ENCODE data around the gene HOXA7.

The HOXA7 gene

DNA sequence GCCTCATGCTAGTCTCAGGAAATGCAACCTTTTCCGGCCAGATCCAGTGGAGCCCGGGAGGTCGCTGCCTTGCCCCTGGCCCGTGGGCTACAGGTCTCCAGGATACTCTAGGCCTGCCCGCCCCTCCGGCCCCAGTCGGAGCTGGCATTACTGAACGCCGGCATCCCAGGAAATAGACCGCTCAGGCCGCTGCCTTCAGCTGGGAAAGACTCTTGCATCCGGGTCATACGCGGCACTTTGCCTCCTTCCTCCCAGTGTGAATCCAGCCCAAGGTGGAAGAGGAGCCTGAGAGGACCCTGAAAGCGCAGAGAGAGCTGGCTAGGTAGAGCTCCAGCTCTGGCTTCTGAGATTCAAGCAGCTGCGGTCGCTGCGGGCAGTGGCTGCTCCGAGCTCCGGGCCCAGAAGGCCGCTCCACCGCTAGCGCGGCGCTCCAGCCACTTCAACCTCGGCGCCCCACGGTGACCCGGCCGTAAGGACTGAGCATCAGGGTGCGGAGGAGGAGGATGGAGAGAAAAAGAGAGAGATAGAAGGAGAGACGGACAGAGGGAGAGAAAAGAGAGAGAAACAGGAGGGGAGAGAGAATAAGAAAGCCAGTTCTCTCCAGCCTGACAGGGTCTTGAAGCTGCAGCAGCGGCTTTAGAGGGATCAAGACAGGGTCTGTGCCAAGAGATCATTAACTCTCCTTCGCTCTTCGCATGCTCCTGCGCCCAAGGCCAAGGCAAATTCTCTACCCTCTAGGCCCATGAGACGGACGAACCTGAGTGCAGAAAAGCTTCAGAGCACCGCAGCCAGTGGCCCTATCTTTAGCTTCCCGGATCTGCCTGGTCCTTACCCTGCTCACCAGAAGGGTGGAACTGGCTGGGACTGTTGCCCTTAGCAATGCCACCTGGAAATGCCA is 19.4 kb upstream of the HOXA7 start:
- H3K4me3 ChIP-seq: no peak overlapping the region
- no peak overlapping the region for H3K27ac ChIP-seq
- TF ChIP-seq, protein P1, sequence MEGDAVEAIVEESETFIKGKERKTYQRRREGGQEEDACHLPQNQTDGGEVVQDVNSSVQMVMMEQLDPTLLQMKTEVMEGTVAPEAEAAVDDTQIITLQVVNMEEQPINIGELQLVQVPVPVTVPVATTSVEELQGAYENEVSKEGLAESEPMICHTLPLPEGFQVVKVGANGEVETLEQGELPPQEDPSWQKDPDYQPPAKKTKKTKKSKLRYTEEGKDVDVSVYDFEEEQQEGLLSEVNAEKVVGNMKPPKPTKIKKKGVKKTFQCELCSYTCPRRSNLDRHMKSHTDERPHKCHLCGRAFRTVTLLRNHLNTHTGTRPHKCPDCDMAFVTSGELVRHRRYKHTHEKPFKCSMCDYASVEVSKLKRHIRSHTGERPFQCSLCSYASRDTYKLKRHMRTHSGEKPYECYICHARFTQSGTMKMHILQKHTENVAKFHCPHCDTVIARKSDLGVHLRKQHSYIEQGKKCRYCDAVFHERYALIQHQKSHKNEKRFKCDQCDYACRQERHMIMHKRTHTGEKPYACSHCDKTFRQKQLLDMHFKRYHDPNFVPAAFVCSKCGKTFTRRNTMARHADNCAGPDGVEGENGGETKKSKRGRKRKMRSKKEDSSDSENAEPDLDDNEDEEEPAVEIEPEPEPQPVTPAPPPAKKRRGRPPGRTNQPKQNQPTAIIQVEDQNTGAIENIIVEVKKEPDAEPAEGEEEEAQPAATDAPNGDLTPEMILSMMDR (IDR thresholded peaks at IDR 0.05): no peak
- DNase-seq (ENCODE audit: low spot score): no peak

DNA sequence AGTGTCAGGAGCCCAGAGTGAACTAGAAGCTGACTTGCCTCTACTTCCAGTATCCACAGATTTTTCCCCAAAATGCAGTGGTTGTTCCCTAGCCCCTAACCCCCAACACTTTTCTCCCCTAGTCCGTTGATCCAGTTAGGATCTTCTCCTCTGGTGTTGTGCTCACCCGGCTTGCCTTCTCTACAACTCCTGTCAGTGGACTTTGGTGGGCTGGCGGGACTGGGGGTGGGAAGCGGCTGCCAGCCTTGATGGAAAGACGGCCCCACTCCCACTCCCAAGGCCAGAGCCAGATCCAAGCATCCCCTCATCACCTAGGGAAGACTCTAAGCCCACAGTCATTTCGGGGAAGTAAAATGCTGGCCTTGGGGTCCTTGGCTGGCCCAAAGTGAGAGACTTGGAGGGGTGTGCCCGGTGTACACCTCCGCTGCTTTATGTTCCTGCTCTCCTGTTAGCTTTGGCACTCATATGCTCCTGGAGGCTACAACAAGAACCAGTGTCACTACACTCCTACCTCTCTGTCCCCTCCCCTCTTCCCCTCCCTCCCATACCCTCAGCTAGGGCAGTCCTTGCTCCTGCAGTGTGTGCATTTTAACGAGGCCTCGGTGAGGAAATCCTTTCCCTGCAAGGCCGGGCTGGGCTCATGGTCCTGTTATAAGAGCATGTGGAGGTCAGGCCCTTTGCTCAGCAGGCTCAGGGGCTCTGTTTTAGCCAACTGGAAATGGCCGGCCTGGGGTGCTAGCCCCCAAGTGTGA is 18.6 kb upstream of the HOXA7 start:
- DNase-seq (ENCODE audit: low spot score): no peak
- Histone ChIP-seq H3K27ac (no peak overlapping the region), H3K4me3 (no peak overlapping the region)
- TF ChIP-seq, protein P1 (IDR thresholded peaks at IDR 0.05): no peak

GRCh38 chr7:27173956-27174873 is 17.7 kb upstream of the HOXA7 start, which contains the start of gene HOXA10:
HOXA10 (minus strand) TSS chr7:27174320; CDS start chr7:27174306, 14 bp downstream.
- TF ChIP-seq, protein P1 (IDR thresholded peaks at IDR 0.05): no peak
- peak within 1 kb of the TSS; percentile 76 for H3K4me3 ChIP-seq
- no peak for DNase-seq (ENCODE audit: low spot score)
- H3K27ac ChIP-seq: no peak within 1 kb of the TSS

DNA sequence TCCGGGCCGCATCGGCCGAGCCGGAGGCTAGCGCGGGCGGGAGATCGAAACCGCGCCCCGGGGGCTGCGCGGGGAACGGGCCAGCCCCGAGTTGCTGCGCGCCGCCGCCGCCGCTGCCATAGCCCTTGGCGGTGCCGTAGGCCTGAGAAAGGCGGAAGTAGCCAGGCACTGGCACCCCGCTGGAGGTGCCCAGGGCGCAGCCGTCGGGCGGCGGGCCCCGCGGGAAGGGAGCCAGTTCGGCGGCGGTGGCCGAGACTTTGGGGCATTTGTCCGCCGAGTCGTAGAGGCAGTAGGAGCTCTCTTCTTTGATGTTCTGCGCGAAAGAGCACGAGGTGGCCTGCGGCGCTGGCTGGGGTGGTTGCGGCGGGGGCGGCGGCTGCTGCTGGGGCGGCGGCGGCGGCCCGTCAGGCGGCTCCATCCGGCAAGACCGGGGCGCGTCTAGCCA is 17.1 kb upstream of the HOXA7 start:
- H3K4me3 ChIP-seq: peak overlapping the region; percentile 76
- DNase-seq (ENCODE audit: low spot score): no peak
- H3K27ac ChIP-seq: no peak overlapping the region
- TF ChIP-seq, protein P1 (IDR thresholded peaks at IDR 0.05): no peak

GRCh38 chr7:27172823-27173510 is 16.5 kb upstream of the HOXA7 start:
- no peak overlapping the region for H3K27ac ChIP-seq

More at GRCh38 chr7:27172823-27173510, 16.5 kb upstream of the HOXA7 start:
- peak overlapping the region; percentile 76 for H3K4me3 ChIP-seq
- DNase-seq (ENCODE audit: low spot score): no peak
- TF ChIP-seq, protein P1 (IDR thresholded peaks at IDR 0.05): no peak

All from coronary artery (tissue), 2 donors.